H1 (cell line): ENCODE data around the gene CDH22. TPM values are rescaled to one million over a fixed set of nuclear protein-coding genes. Genes with fewer than 3 reads are reported as not detected.

Source experiments
- polyA plus RNA-seq, 7 experiments: library from polyadenylated mRNA; depleted of rRNA in 3 of 7; stranded (reverse) in 5 of 7; unstranded in 2 of 7; fragments of >200 nt in 5 of 7; fragments of 200-250 nt in 2 of 7; gene quantifications; 1 replicate in 5 of 7; 2 replicates in 1 of 7; 4 replicates in 1 of 7; pipeline versions ENCODE4 v1.2.1 to v1.2.3, GENCODE V29; 2011 to 2013; ENCODE audit warnings: missing spikeins in 2 of 7, mixed read lengths in 2 of 7
- total RNA-seq: library from RNA; stranded (reverse); fragmentation: NEBNext Ultra II Directional; extraction: Animal tissue kit (Norgen Biotek cat#: 25700); gene quantifications from 2 replicates; pipeline ENCODE4 v1.2.1, GENCODE V29; 2021
- TF ChIP-seq, protein P1 (sequence below): IDR thresholded peaks from 2 replicates; pipeline ENCODE4 v1.6.1; 2011; ENCODE audit warnings: low read length, improper control_type of control experiment

Gene CDH22
- total and polyA plus RNA-seq, 2 of the 8 experiments (the other 6 are each of a cell fraction or from before 2014, with no cell fraction given), result 0.35 to 0.39 TPM

DNA sequence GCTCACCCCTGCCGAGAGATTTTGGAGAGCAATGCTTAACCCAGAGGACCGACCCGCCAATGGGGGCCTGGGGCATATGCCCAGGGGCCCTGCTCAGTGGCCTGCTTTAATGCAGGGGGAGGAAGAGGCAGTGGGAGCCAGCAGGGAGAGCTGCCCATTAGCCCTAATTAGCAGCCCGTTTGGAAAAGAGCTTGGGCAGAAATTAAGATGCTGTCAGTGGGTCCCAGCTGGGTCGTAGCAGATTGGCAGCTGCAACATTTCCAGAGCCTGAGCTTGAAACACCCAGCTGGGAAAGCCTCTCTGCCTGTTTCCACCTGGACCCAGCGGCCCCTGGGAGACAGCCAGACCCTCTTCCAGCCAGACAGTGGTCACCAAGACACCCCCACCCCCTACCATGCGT is 150.7 kb downstream of the CDH22 start (continued):
- TF ChIP-seq, protein P1, sequence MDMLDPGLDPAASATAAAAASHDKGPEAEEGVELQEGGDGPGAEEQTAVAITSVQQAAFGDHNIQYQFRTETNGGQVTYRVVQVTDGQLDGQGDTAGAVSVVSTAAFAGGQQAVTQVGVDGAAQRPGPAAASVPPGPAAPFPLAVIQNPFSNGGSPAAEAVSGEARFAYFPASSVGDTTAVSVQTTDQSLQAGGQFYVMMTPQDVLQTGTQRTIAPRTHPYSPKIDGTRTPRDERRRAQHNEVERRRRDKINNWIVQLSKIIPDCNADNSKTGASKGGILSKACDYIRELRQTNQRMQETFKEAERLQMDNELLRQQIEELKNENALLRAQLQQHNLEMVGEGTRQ, result no peak
